PC-9 (cell line): ENCODE data around the gene INPP5A.

ENCODE experiments used
- CTCF ChIP-seq: fragments of 200-600 bp; sonication (generic); conservative IDR thresholded peaks from 2 replicates; pipeline ENCODE4 v1.6.1; 2017; ENCODE audit warnings: mixed run types, antibody characterized with exemption, mild to moderate bottlenecking, moderate library complexity
- EZH2 ChIP-seq: fragments of 200-600 bp; sonication (generic); IDR thresholded peaks from 2 replicates; pipeline ENCODE4 v1.8.0; 2017; ENCODE audit warnings: antibody characterized with exemption, low read depth

GRCh38 chr10:132702601-132703418, 165.2 kb downstream of the INPP5A start:
- TF ChIP-seq CTCF (no peak), EZH2 (no peak)
